HTR-8/SVneo (cell line): ENCODE measurements around the gene CCDC28B.
"Not testable (repeated sequence)": the region's sequence is repeated elsewhere in the genome, so short reads cannot be mapped to it uniquely, and the experiment has no call there.

ENCODE experiments used
- DNase-seq: peaks from one replicate; pipeline ENCODE4 v3.0.0; 2011; ENCODE audit warnings: low spot score, mixed read lengths; ENCODE audit not compliant: insufficient read length
- FAIRE-seq: peaks from 2 replicates; lab custom pipeline; 2011; peaks lifted over from hg19 to GRCh38; lab: Jason Lieb, UNC

The CCDC28B gene

GRCh38 chr1:32200226-32201010, at the start of gene CCDC28B:
TSS of gene CCDC28B (plus strand) at chr1:32200595. CDS start at chr1:32201936, 1,341 bp downstream.
- DNase-seq (peak; percentile 71), FAIRE-seq (peak; percentile 23)

DNA sequence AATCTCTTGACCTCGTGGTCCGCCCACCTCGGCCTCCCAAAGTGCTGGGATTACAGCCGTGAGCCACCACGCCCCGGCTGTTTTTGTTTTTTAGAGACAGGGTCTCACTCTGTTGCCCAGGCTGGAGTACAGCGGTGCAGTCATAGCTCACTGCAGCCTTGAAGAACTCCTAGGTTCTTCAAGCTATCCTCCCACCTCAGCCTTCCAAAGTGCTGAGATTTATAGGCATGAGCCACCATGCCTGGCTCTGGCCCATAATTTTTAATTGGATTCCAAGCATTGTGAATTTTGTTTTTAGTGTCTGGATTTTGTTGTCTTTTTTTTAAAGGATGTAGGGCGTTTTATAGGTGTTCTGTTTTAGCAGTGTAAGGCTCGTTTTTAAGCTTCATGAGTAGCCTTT, 49.5 kb upstream of the CCDC28B start:
- DNase-seq (no peak), FAIRE-seq (no peak)

- FAIRE-seq (no peak), DNase-seq (peak; percentile 27)
These were observed 49.0 kb upstream of the CCDC28B start for GRCh38 chr1:32151319-32151787.

- DNase-seq (no peak), FAIRE-seq (no peak)
These were observed 41.2 kb upstream of the CCDC28B start for GRCh38 chr1:32159189-32159588.

DNA sequence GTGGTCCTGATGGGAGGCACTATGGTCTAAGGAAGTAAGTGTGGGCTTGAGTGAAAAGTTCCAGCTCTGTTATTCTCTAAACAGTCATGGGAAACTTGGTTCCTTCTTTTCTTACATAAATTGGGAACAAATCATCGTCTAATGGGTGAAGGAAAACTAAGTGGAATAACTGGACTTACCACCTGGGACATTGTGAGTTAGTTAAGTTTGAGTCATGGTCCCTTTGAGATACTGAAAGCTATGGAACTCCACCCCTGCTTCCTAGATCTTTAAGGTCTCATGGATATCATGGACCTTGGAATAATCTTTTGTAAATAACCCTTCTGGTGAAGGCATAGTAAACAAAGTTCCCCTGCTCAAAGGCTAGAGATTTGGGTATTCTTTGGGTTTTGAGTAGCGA, 37.0 kb upstream of the CCDC28B start:
- DNase-seq (no peak), FAIRE-seq (no peak)

DNA sequence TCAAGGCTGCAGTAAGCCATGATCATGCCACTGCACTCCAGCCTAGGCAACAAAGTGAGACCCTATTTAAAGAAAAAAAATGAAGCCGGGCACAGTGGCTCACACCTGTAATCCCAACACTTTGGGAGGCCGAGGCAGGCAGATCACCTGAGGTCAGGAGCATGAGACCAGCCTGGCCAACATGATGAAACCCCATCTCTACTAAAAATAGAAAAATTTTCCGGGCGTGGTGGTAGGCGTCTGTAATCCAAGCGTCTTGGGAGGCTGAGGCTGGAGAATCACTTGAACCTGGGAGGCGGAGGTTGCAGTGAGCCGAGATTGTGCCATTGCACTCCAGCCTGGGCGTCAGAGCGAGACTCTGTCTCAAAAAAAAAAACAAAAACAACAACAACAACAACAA, 34.8 kb upstream of the CCDC28B start:
- not testable (repeated sequence) for DNase-seq, FAIRE-seq

DNA sequence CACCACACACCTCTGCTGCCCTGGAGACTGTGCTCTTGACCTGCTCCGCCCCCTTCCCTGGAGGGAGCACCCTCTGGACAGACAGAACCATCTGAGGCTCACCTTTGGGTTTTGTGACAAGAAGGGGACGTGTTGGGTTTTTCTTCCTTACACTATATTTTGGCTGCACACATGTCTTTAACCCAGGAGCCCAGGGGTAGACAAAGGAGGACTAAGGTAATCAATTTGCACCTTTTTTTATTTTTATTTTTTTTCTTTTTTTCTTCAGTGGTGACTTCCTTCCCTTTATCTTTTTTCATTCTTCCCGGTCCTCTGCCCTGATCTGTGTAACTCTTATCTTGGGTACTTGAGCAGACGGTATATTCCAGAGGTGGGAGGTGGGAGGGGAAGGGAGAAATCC, 29.4 kb upstream of the CCDC28B start:
- DNase-seq (no peak), FAIRE-seq (no peak)

DNA sequence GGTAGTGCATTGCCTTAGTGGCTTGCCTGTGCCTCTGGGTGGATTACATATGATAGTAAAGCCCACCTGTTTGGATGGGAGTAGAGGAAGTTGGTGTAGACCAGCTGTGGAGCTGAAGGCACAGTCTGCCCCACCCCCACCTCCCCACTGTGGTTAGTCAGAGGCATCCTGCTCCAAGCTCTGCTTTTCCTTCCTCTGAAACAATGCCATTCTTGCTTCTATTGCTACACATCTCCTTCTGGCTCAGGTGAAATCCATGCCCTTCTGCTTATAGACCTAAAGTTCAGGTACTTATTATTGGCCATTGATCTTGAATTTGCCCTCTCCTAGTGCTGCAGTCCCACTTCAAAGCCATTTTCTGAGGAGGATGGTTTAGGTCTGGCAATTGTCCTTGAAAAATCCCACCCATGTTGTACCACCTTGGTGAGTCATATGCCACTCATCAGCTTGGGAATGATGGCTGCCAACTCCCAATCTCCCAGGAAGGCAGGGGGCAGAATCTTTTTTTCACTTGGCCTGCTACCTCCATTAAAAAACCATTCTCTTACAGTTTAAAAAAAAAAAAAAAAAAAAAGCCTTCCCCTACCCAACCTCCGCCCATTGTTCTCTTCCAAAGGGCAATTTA, 27.7 kb upstream of the CCDC28B start:
- FAIRE-seq: no peak
- DNase-seq: no peak

DNA sequence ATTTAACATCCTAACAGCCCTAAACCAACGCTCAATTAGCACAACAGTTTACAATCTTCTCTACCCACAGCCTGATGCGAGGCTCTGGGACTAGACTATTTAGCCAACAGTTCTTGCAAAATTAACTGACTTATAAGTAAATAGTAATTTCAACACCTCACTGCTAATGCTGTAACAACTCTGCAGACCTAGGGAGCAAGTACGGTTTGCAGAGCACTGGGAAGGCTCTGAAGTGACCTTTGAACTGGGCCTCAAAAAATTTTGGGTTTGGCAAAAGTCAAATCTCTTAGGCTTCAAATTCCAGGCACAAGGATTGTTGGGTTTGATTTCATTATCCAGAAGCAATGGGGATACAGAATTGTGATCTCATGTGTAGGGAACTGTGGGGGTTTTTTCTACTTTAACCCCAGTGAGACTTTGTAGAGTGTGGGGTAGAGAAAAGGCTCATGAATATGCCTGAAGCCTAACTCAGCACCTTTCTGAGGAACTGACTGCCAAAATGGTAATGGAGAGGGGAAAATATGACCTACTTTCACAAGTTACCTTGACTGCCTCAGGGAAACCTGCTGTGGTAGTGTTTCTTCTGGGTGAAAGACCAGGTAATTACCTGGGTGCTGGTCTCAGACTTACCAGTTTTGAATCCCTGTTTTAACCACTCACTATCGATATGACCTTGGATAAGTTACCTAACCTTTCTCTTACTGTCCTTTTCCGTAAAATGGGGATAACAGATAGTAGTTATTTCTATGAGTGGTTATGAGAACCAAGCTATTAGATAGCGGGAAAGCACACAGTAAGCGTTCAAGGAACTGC, 21.8 kb upstream of the CCDC28B start:
- FAIRE-seq (no peak), DNase-seq (no peak)

- FAIRE-seq (no peak), DNase-seq (no peak)
These were observed 21.3 kb upstream of the CCDC28B start for GRCh38 chr1:32179193-32179442.

- FAIRE-seq (peak; percentile 91), DNase-seq (peak; percentile 89)
These were observed 20.8 kb upstream of the CCDC28B start, which contains the start of gene TXLNA for GRCh38 chr1:32179443-32180185. TSS of gene TXLNA (plus strand) at chr1:32179675. CDS start at chr1:32180346, 671 bp downstream.

DNA sequence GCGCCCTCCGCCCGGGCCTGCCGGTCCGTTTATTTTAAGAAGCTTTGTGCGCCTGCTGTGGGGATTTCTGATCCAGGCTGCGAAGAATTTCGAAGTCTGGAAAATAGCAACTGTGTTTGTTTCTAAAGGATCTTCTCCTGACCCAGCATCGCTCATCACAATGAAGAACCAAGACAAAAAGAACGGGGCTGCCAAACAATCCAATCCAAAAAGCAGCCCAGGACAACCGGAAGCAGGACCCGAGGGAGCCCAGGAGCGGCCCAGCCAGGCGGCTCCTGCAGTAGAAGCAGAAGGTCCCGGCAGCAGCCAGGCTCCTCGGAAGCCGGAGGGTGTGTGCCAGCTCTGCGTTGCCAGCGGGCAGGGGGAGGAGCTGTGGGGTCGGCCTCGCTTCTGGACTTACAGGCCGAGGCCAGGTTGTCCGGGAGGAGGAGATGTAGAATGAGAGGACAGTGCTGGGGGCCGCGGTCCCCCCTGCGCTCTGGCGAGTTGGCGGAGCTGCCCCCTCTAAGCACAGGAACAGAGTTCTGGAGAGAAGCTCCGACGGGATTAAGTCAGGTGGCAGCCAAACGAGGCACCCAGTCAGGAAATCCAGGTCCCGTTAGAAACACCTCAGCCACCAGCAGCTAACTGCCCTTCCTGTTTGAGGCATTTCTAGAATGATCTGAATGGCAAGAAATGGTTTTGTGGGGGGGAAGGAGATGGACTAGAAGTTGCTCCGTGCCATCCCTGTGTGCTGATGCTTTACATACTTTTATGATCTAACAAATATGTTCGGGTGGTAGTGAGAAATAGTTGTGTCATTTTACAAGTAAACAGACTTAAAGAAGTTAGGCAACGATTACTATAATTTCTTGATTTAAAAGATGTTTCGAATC, 20.0 kb upstream of the CCDC28B start:
- DNase-seq (peak; percentile 28), FAIRE-seq (no peak)

DNA sequence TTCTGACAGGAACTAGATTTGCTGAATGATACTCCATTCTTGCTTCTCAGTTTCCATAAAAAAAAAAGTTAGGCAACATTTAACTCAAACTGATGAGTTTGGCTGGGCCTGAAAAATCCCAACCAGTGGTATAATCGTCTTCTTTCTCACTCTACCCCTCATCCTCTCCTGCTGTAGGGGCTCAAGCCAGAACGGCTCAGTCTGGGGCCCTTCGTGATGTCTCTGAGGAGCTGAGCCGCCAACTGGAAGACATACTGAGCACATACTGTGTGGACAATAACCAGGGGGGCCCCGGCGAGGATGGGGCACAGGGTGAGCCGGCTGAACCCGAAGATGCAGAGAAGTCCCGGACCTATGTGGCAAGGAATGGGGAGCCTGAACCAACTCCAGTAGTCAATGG, 19.3 kb upstream of the CCDC28B start:
- FAIRE-seq: no peak

DNA sequence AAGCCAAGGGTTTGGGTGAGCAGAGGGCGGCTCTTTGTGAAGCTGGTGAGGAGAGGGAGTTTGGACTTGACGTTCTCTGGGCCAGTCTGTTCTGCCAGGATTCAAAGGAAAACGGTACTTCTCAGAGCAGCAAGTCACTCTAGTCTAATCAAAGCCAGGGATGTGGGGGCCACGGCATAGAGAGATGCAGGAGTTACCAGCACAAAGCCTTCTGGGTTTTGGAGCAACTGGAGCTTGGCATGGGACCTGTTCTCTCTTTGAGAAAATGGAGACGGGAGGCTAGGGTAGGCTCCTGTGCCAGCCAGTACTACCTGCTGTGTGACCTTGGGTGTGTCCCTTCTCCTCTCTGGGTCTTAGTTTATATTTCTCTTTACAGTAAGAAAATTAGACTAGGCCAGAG, 18.8 kb upstream of the CCDC28B start:
- no peak for FAIRE-seq
- DNase-seq: no peak

More for the DNA sequence above, 19.3 kb upstream of the CCDC28B start:
- DNase-seq: no peak

- FAIRE-seq (no peak), DNase-seq (no peak)
These were observed 18.3 kb upstream of the CCDC28B start for GRCh38 chr1:32182060-32182459.

GRCh38 chr1:32184650-32185049, 15.7 kb upstream of the CCDC28B start:
- no peak for DNase-seq
- FAIRE-seq: no peak

- DNase-seq: no peak
- FAIRE-seq: no peak
These were observed 14.3 kb upstream of the CCDC28B start for GRCh38 chr1:32186077-32186476.

DNA sequence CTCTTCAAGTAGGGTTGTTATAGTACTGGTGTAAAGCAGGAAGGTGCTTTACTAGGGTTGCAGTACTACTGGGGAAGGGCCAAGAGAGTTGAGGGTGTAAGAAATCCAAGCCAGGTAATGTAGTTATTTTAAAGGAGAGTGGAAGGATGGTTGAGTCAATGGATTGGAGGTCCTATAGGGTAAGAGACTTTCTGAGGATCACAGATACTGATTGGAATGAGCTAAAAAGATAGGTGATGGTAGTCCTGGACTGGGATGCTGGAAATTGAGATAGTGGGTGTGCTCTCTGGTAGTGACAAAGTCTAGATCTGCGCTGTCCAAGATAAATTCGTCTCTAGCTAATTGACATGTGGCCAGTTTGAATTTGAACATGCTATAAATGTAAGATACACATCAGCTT, 13.9 kb upstream of the CCDC28B start:
- no peak for FAIRE-seq
- no peak for DNase-seq

GRCh38 chr1:32187850-32188249, 12.5 kb upstream of the CCDC28B start:
- DNase-seq (no peak), FAIRE-seq (no peak)
